GM21786 (cell line): ENCODE data around the gene MOB3C.

Experiments used
- ATAC-seq: cut with Tn5 transposase; IDR thresholded peaks from one replicate; pipeline ENCODE4 v1.9.1; 2021; ENCODE audit not compliant: unreplicated experiment

The MOB3C gene

DNA sequence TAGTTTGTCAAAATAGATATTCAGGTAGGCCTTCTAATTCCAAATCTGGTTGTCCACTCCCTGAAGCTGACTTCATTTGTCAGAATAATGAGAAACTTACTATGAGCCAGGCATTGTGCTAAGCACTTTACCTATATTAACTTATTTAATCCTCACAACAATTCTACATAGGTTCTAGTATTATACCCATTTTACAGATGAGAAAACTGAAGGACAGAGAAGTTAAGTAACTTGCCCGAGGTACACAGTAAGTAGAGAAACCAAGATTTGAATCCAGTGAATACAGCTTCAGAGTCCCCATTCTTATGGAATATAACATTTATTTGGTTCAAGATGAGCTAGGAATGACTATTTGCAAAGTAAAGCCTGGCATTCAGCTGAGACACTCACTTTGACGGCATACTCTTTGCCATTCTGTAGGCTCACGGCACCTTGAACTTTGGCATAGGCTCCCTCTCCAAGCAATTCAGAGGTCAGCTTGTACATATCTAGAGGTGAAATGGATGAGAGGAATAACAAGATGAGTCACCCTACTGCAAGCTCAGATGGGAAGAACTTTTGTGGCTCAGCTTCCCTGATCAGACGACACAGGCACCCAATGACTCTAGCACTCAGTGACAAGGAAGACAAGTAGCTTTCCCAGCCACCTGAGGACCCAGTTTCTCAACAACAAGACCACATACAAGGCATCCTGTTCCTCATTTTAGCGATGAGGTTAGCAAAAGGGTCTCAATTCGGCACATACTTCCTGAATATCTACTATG, 36.3 kb downstream of the MOB3C start:
- ATAC-seq: no peak

DNA sequence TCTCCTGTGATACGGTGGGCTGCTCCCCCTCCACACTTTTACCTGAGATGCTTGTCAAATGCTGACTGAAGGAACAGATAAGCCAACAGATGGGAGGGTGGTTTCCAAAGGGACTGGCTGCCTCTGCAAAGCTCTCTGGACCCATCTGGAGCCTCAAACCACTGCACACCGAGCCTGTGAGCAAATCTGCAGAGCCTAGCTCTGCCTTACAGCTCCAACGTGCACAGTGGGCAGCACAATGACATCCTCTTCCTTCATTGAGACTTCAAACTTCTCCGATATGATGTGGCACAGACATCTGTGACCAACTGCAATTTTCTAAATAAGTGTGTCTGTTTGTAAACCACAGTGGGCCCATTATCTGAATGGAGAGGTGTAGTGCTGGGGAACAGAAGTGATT, 38.9 kb downstream of the MOB3C start:
- ATAC-seq: no peak

DNA sequence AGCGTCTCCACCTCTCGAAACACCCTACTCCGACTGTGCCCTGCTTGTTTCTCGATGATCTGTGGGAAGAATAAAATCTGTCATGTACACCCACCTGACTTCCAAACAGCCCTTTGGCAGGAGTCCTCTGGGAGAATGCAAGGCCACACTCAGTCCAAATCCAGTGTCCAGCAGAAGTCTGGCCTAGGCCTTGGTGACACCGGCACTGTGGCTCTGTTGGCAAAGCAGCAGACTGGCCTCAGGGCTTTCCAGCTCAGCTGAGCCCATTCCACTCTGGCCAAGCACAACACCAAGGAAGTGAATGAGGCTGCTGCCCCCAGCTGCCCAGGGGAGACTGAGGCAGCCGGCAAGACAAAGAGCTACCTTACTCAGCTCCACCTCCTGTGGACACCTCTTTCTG, 40.0 kb downstream of the MOB3C start:
- no peak for ATAC-seq

DNA sequence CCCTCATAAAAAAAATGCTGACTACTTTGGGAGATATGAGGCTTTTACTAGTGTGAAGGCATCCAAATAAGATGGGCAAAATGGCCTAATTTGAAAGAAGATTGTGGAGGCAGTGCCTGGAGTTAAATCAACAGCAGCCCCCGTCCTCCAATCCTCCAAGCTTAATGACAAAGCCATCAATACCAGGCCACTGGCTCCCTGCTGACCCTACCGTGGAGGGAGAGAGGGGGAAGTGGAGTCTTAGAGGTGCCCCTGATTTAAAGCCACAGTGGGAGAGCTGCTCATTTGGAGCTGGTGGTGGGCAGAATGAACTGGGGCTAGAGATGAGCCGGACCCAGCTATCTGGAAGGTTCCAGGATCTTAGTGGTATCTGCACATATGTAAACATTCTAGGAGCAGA, 40.8 kb downstream of the MOB3C start:
- ATAC-seq: no peak

DNA sequence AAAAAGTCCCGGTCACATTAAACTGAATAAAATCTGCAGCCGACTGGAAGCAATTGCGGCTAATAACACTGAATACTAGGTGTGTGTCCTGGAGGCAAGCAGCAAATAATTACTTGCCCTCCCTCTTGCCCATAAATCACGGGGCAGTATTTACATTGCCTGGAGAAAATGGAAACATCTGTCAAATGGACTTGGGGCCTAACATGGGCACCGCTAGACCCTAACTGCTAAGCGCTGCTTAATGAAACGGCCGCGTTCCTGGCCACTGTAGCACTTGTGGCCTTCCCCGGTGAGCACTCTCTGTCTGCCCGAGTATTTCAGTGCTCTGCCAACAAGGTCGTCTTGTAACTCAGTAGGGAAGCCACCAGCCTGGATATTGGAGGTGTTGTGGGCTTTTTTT, 41.3 kb downstream of the MOB3C start:
- no peak for ATAC-seq

DNA sequence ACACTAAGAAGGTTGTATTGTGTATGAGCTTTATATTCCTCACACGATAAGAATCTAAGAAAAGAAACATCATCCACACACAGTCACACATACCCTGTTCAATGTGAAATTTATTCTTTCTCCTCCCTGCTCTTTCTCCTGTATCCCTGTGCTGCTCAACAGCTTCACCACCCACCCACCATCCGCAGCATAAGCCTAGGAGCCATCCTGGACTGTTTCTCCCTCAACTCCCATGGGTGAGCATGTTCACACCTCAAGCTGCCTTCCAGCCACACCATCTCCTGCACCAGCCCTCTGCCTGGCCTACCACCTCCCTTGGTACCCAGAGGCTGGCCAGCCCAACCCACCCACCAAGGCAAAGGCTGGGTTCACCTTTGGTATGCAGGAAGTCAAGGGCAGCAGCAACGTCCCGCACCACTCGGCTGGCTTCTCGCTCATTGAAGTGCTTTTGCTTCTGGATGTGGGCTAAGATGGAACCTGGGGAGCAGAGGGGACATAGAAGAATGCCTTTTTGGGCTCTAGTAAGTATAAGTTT, 44.9 kb downstream of the MOB3C start:
- no peak for ATAC-seq

DNA sequence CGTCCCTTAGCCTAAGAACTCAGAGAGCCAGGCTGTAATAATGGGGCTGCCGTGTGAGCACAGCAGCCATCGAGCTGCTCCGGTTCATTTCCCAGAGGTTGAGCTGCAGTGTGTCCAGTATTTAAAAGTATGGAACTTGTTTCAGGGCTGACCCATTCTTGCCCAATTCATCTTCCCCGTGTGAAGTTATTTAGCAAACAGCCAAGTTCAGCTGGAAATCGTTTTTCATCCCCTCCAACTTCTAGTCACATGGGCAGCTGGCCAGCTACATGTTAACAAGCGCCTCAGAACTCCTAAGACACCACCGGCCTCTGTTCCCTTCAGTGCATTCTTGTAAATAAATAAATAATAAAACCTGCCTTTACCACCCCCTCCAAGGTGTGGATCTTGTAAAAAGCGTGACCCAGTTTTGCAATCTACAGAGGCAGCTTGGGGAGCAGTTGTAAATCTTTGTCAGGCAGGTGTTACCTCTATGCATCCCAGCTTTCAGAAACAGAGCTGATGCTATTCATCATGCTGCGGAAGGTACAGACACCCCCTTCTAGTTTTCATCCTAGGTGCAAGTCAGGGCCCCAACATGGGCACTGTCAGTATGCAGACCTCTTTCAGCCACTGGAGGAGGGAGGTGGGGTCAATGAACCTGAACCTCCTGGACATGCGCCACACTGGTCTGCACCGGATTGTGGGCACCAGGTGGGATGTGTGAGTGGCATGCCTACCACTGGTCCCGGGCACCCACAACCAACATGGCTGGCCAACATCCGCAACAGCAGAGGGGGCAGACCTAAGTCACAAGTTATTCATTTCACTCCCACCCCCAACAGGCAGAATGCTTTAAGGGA, 46.5 kb downstream of the MOB3C start:
- ATAC-seq: no peak

DNA sequence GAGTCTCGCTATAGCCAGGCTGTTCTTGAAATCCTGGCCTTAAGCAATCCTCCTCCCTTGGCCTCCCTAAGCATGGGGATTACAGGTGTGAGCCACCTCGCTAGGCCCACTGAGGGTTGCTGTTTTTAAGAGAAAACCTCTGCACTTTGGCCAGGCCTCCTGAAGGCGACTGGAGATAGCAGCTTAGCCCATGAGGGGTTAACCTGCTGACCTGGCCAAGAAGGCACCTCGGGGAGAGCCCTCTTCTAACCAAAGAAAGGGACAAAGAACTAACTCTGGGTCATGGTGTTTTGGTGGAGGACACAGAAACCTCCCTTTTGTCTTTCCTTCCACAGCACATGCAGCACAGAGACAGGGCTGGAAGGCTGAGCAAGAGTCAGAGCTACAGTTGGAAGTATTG, 47.5 kb downstream of the MOB3C start:
- ATAC-seq: no peak

DNA sequence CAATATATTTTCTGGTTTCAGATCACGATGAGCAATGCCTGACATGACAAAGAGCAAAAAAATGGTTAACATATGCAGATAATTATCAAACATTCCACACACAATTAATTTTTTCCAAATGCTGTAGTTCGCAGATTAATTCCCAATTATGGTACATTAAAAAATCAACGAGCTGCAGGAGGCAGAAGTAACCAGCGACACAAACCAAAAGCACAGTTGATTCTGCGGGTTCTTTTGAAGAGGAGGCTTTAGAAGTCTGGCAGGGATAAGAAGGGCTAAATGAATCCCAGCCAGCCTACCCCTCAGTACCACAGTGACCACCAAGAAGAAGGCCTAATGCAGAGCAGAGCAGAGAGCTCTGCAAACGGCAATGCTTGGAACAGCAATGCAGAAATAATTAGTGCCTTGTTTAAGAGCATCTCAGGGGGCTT, 48.1 kb downstream of the MOB3C start:
- no peak for ATAC-seq

DNA sequence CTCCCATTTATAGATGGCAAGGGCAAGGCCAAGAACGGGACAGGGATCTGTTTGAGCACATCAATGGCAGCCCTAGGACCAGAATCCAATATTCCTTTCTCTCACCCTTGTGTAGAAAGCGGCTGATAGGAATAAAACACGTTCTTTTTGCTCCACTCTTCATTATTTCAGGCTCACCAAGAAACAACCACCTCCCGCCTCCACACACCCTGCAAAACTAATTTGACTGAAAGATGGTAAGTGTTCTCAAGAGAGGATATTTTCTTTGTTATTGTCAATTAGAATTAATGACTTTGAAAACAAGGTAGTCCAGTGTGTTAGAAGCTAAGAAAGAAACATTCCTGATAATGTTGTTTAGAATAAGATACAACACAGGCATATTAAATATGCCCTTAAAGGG, 53.3 kb downstream of the MOB3C start:
- ATAC-seq: no peak

DNA sequence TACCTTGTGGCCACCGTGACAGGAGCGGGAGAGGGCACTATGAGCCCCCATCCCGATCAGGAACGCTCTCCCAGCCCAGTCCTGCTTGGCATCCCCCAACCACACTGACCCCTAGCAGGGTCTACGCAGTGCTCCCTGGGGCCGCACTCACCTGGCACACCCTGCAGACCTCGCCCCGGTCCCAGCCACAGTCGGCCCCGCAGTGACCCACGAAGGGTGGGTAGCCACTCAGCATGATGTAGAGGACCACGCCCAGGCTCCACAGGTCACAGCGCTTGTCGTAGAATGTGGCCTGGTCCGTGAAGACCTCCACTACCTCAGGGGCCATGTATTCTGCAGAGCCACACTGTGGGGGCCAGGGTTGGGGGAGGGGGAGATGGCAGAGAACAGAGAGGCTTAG, 54.1 kb downstream of the MOB3C start:
- ATAC-seq: no peak

DNA sequence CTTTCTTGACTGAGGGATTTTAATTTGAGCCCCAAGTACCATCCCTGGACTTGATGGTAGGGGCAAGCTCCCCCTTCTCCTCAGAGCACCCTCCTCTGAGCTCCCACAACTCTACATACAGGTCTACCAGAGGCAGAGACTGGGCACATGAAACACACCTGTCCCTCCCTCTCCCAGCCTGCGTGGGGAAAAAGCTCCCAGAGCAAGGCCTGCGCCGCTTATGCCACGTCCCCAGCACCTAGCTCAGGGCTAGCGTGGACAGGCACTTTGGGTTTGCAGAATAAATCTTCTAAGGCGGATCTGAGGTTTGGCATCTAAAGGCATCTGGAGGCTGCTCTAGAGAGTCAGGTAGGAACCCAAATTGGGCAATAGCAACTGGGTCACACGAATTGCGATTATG, 57.6 kb downstream of the MOB3C start:
- ATAC-seq: no peak

DNA sequence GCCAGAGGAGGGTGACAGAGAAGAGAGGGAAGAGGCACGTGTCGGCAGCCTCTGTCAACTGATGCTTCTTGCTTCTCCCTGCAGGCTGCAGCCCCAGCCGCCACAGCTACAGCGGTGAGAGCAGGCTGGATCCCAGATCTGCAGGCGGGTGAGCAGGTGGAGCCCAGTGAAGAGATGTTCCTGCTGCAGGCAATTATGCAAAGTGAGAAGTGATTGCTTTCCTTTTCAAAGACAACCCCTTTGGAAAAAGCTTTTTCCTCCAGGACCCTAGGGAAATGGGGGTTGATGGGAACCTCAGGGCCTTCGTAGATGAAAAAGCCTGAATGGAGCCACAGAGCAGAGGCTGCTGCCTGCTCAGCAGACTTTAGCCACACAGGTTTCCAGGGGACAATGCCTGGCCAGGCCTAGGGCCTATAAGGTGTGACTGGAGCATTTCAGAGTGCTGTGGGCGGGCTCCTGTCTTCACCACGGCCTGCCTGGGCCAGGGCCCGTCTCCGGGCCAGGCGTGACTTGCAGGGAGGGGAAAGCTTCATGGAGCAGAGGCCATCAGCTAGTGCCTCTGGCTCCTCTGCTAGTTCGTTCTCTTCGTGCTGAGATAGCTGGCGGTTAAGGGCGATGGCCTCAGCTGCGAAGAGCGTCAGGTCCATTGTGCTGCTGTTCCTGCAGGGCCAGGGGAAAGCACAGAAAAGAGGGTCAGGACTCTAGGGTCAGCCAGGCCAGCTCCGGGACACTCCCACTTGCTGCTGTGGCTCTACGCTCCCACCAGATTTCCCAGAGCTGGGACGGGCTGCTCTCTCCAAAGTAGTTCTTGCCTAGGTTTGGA, 58.3 kb downstream of the MOB3C start:
- no peak for ATAC-seq
